Epidermal melanocyte (primary cell): ENCODE data around the gene SH3BP1.

Experiments
- DNase-seq: peaks from one replicate; pipeline ENCODE4 v3.0.0; 2011; ENCODE audit warnings: low spot score; ENCODE audit not compliant: insufficient read length

Gene SH3BP1

GRCh38 chr22:37658133-37659065 is 18.9 kb downstream of the SH3BP1 start, which contains the start of gene PDXP:
TSS of gene PDXP (plus strand) at chr22:37658723. CDS start at chr22:37658783, 60 bp downstream.
- DNase-seq, result peak; percentile 100

GRCh38 chr22:37659066-37659896 is 19.8 kb downstream of the SH3BP1 start:
- DNase-seq, result no peak

DNA sequence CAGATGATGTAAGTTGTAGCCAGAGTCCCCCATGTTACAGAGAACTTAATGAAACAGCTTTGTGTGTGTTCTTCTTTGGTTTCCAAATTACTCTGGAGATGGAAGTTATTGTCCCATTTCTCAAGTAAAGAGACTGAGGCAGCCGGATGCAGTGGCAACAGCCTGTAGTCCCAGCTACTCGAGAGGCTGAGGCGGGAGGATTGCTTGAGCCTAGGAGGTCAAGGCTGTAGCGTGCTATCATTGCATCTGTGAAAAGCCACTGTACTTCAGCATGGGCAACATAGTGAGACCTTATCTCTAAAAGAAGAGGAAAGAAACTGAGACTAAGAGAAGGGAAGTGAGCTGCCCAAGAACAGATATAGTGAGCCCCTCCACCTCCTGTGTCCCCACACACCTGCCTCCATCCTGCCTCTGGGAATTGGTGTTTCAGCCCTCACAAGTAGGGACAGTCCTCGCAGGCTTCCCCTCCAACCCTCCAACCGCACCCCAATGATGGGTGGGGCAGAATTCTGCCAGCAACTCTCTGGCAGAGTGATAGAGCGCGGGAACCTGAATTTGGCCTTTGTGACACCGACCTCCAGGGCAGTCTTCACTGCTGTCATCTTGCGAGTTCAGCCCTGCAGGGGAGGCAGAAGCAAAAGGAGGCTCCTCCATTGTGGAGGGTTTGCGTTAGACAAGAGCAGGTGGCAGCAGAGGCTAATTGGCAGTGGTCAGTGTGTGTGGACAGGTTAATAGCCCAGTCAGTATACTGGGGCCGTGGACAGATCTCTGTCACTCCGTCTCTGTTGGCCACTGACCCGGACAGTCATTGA is 20.6 kb downstream of the SH3BP1 start:
- no peak for DNase-seq

DNA sequence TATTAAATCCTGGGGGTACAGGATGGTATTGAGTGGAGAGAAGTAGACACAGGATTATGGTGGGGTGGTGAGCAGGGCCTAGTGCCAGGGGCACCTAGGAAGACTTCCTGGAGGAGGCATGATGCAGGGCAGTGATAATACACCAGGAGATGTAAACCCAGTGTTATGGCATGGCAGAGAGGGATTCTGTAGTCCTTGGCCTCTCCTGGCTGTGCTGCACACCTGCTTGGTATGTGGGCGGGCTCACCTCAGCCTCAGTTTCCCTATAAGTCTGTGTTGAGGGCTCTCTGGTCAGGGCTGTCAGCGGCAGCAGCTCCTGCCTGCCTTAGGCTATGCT is 21.2 kb downstream of the SH3BP1 start:
- no peak for DNase-seq

DNA sequence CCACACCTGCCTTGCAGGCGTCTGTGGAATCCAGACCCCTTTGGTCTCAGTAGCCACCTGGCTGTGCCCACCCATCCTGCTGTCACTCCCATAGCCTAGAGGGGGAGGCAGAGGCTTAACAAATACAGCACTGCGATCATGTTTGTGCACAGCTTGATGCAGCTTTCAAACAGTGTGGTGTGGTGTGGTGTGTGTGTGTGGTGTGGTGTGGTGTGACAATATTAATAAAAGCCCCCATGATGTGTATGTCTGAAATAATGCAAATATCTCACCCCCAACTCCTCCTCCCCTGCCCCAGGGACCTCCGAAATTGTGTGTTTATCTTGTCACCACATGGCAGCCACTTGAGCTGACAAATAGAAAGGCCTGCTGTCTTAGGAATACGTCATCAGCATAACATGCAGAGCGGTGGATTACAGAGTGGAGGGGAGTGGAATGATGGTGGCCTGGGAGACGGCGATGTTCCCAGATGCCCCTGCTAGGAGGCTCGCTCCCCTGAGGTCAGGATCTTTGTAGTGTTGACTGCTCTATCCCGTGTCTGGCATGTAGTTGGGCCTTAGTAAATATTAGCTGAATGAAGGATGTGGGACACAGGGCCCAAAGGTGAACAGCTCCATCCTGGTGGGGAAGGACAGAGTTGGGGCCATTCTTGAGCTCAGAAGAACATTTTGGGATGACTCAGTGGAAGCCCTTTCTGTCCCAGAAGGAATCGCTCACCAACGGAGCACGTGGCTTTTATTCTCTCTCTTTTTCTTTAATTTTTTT is 21.9 kb downstream of the SH3BP1 start:
- DNase-seq, result no peak

DNA sequence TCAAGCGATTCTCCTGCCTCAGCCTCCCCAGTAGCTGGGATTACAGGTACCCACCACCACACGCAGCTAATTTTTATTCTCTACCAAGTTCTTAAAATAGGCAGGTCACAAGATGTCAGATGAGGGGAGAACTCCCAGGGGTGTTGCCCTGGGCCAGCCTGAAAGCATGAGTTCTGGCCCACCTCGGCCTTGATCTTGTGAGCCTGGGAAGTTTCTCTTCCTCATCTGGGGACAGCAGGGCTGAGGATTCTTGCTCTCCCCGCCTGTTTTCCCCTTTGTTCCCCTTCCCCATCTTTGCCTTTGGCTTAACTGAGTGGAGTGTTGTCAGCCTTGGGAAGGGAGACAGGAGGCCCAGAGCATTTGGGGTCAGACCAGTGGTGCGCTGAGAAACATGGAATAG is 22.6 kb downstream of the SH3BP1 start:
- DNase-seq, result no peak

GRCh38 chr22:37663521-37664140 is 24.2 kb downstream of the SH3BP1 start:
- no peak for DNase-seq

- DNase-seq, result peak; percentile 75
Observed at GRCh38 chr22:37664249-37665101, 25.0 kb downstream of the SH3BP1 start.

DNA sequence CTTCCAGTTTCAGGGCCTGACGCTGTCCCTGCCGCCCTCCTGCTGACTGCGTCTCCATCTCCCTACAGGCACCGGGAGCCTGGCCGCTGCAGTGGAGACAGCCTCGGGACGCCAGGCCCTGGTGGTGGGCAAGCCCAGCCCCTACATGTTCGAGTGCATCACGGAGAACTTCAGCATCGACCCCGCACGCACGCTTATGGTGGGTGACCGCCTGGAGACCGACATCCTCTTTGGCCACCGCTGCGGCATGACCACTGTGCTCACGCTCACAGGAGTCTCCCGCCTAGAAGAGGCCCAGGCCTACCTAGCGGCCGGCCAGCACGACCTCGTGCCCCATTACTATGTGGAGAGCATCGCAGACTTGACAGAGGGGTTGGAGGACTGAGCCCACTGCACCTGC is 26.0 kb downstream of the SH3BP1 start:
- no peak for DNase-seq

DNA sequence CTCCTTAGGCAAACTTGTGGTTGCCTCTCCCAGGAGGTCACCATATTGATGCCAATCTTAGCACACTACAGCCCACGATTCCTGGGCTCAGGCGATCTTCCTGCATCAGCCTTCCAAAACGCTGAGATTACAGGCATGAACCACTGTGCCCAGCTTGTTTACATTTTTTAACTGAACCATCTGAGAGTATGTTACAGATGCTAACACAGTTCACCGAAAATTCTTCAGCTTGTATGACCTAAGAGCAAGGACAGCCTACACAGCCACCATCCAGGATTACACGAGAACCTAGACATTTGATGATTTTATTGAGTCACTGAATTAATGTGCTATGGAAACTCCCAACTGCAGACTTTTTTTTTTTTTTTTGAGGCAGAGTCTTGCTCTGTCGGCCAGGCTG is 30.1 kb downstream of the SH3BP1 start:
- DNase-seq, result no peak

DNA sequence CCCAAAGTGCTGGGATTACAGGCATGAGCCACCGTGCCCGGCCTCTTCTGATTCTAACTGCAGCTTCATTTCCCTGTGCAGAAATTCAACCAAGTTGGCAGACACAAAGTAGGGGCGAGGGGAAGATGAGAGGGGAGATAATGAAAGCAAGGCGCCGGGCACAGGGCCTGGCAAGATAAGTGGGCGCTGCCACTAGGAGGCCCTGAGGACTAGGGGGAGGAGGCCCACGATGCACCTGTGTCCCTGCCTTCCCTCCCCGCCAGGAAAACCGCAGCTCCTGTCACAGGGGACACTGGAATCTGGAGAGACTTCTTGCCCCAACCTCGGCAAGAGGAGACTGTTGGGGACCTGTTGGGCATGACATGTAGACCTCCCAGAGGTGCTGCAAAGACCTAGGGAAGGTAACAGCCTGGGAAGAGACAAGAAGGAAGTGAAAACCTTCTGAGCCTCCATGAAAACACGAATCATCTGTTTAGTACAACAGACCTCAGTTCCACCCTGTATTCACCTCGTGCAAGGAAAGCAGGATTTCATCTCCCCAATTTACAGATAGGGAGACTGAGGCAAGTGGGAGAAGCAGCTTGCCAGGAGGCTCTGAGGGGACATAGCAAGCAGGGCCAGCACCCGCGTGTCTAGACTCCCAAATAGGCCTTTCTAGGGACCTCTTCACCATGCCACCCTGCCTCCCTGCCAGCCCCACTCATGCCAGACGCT is 32.9 kb downstream of the SH3BP1 start:
- DNase-seq, result no peak

- DNase-seq, result no peak
Observed at GRCh38 chr22:37672920-37673455, 33.5 kb downstream of the SH3BP1 start.

DNA sequence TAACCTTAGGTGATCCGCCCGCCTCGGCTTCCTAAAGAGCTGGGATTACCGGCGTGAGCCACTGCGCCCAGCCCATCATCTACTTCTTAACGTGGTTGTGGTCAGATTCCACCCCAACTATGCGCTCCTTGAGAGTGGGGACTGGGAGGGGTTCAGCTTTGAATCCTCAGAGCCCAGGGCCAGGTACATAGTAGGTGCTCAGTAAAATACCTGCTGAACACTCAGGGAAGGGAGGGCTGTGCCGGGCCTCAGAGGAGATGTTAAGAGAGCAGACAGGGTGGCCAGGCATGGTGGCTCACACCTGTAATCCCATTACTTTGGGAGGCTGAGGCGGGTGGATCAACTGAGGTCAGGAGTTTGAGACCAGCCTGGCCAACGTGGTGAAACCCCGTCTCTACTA is 34.8 kb downstream of the SH3BP1 start:
- DNase-seq, result no peak

GRCh38 chr22:37674951-37675929 is 35.8 kb downstream of the SH3BP1 start, which contains the start of gene LGALS1:
TSS of gene LGALS1 (plus strand) at chr22:37675636. CDS start at chr22:37675703, 67 bp downstream.
- peak; percentile 74 for DNase-seq

GRCh38 chr22:37675930-37676735 is 36.7 kb downstream of the SH3BP1 start:
- no peak for DNase-seq
